Neural cell (in vitro differentiated cells): ENCODE data around the gene OTP.

Experiments
- CTCF ChIP-seq: fragments of 450-650 bp; IDR thresholded peaks from 2 replicates; pipeline ENCODE4 v1.5.1; 2014; ENCODE audit warnings: antibody characterized with exemption, mild to moderate bottlenecking, moderate library complexity; ENCODE audit not compliant: poor library complexity, severe bottlenecking
- EP300 ChIP-seq: fragments of 450-650 bp; conservative IDR thresholded peaks from 2 replicates; pipeline ENCODE4 v1.6.1; 2014; ENCODE audit warnings: antibody characterized with exemption, mild to moderate bottlenecking, moderate library complexity; ENCODE audit not compliant: poor library complexity, severe bottlenecking
- EZH2 ChIP-seq: fragments of 200-600, 300-800 bp; shearing (Covaris generic), sonication (generic); IDR thresholded peaks from 2 replicates; pipeline ENCODE4 v1.6.1; 2014; ENCODE audit warnings: antibody characterized with exemption, low read length, borderline replicate concordance, mild to moderate bottlenecking; ENCODE audit not compliant: insufficient read depth, poor library complexity, severe bottlenecking
- MXI1 ChIP-seq: fragments of 450-650 bp; conservative IDR thresholded peaks from 2 replicates; pipeline ENCODE4 v1.6.1; 2014; ENCODE audit warnings: antibody characterized with exemption, mild to moderate bottlenecking; ENCODE audit not compliant: poor library complexity, severe bottlenecking
- POLR2AphosphoS5 ChIP-seq: IDR thresholded peaks from 2 replicates; pipeline ENCODE4 v1.6.1; 2012
- RAD21 ChIP-seq: fragments of 450-650 bp; conservative IDR thresholded peaks from 2 replicates; pipeline ENCODE4 v1.6.1; 2014; ENCODE audit warnings: antibody characterized with exemption, mild to moderate bottlenecking, moderate library complexity

- TF ChIP-seq MXI1: no peak
- TF ChIP-seq CTCF: no peak
- TF ChIP-seq POLR2AphosphoS5: peak; percentile 29
- TF ChIP-seq EP300: no peak
- no peak for TF ChIP-seq RAD21
- peak; percentile 64 for TF ChIP-seq EZH2
These were observed 2.3 kb upstream of the OTP start for GRCh38 chr5:77640589-77641396.
